K562 (cell line): ENCODE data around the gene CPED1. TPM values are rescaled to one million over a fixed set of nuclear protein-coding genes. Genes with fewer than 3 reads are reported as not detected.

ENCODE experiments used
- ATF4 ChIP-seq: fragments of 450-650 bp; formaldehyde crosslinking; IDR thresholded peaks from 2 replicates; pipeline ENCODE4 v1.4.0; 2022; ENCODE audit warnings: mild to moderate bottlenecking, moderate library complexity
- FOXP4 ChIP-seq: sonication (generic); formaldehyde crosslinking; IDR thresholded peaks from 2 replicates; pipeline ENCODE4 v1.8.0; 2022; ENCODE audit warnings: mild to moderate bottlenecking, missing genetic modification reagents, borderline replicate concordance
- PHB ChIP-seq: fragments of 250-450 bp; sonication (Bioruptor Pico); IDR thresholded peaks from 2 replicates; pipeline ENCODE4 v1.5.0; 2021
- SRF ChIP-seq, 2 experiments: fragments of 250-450, 450-650 bp in 1 of 2; sonication (Bioruptor Pico) in 1 of 2; sonication (generic) in 1 of 2; formaldehyde crosslinking; IDR thresholded peaks; 2 replicates each; pipeline versions ENCODE4 v1.5.0 to v1.5.1; 2020 to 2022; ENCODE audit warnings: mild to moderate bottlenecking in 1 of 2, missing genetic modification reagents in 1 of 2
- YBX1 ChIP-seq: fragments of 450-650 bp; IDR thresholded peaks from 2 replicates; pipeline ENCODE4 v1.7.1; 2016; ENCODE audit warnings: mild to moderate bottlenecking
- ZBTB11 ChIP-seq, 3 experiments: fragments of 200-800 bp in 1 of 3; fragments of 250-450 bp in 1 of 3; fragments of 450-650 bp in 1 of 3; sonication (Bioruptor Pico) in 1 of 3; sonication (Bioruptor generic) in 1 of 3; formaldehyde crosslinking in 1 of 3; IDR thresholded peaks; 2 replicates each; pipeline versions ENCODE4 v1.6.1 to v1.8.0; 2016 to 2022; ENCODE audit warnings: mild to moderate bottlenecking in 2 of 3, missing genetic modification characterization in 2 of 3, missing compliant biosample characterization in 1 of 3, moderate library complexity in 1 of 3
- ZBTB2 ChIP-seq: fragments of 450-650 bp; IDR thresholded peaks from 2 replicates; pipeline ENCODE4 v1.6.1; 2016; ENCODE audit warnings: antibody characterized with exemption
- ZBTB40 ChIP-seq, 2 experiments: fragments of 450-650 bp in 1 of 2; sonication (generic) in 1 of 2; formaldehyde crosslinking in 1 of 2; IDR thresholded peaks; 2 replicates each; pipeline versions ENCODE4 v1.7.1 to v1.9.0; 2016 to 2022; ENCODE audit warnings: inconsistent platforms in 1 of 2, mild to moderate bottlenecking in 1 of 2, missing genetic modification reagents in 1 of 2
- polyA plus RNA-seq, 8 experiments: library from polyadenylated mRNA; depleted of rRNA in 4 of 8; stranded (reverse) in 5 of 8; unstranded in 3 of 8; fragments of >200 nt; fragmentation: Nextera tagmentation in 2 of 8; fragmentation: Illumina TruSeq in 1 of 8; extraction: Ambion mirVana in 2 of 8; extraction: Trizol in 1 of 8; gene quantifications; 2 replicates each; pipeline versions ENCODE4 v1.2.1 to v1.2.3, GENCODE V29; 2011 to 2014; ENCODE audit warnings: inconsistent platforms in 1 of 8, missing spikeins in 1 of 8
- total RNA-seq, 7 experiments: library from RNA; depleted of rRNA in 6 of 7; stranded (reverse); fragments of >200 nt in 6 of 7; fragmentation: Illumina TruSeq in 2 of 7; extraction: Trizol in 2 of 7; gene quantifications; 2 replicates each; pipeline versions ENCODE4 v1.2.1 to v1.2.3, GENCODE V29; 2011 to 2021; ENCODE audit warnings: low replicate concordance in 1 of 7

The CPED1 gene
- total and polyA plus RNA-seq, 9 of the 15 experiments (the other 6 are each of a cell fraction or from before 2014, with no cell fraction given) = 195 to 393 (median 290) TPM

GRCh38 chr7:121084748-121085336 lies 96.3 kb downstream of the CPED1 start (continued):
- TF ChIP-seq PHB (CRISPR knock-in tag) (no peak), SRF (CRISPR knock-in tag; IDR thresholded peaks at IDR 0.05) (peak in 1 of 2 experiments; percentile 57; a peak in 1 of 4 replicates), ZBTB40 (IDR thresholded peaks at IDR 0.05) (no peak), ZBTB40 (CRISPR knock-in tag; IDR thresholded peaks at IDR 0.05) (no peak), ZBTB2 (no peak), FOXP4 (CRISPR knock-in tag) (no peak), YBX1 (no peak), ZBTB11 (CRISPR knock-in tag; IDR thresholded peaks at IDR 0.05) (no peak), ATF4 (peak; percentile 9; the same call in 1 of the 2 replicates)
